CD4-positive, alpha-beta T cell (primary cell): ENCODE results near the gene SPOPL. TPM values are rescaled to one million over a fixed set of nuclear protein-coding genes. Genes with fewer than 3 reads are reported as not detected.

Source experiments
- ATAC-seq: fragments of 200-7000 bp; cut with Tn5 transposase; one replicate; pipeline ENCODE4 v1.10.0; 2022; ENCODE audit warnings: mild to moderate bottlenecking; ENCODE audit not compliant: poor library complexity
- CTCF ChIA-PET: fragments of 350-600 bp; sonication (Branson Sonifier 250); formaldehyde crosslinking; loops from one replicate; lab custom pipeline; 2021; ENCODE audit warnings: antibody characterized with exemption, inconsistent platforms; lab: Charles Lee
- POLR2A ChIA-PET: fragments of 350-600 bp; sonication (Branson Sonifier 250); formaldehyde crosslinking; loops from one replicate; lab custom pipeline; 2021; ENCODE audit warnings: antibody characterized with exemption, inconsistent platforms; lab: Charles Lee
- DNase-seq, 14 experiments: peaks; one replicate each; pipeline ENCODE4 v3.0.0-alpha.2; 2013 to 2020; ENCODE audit warnings: mixed read lengths in 2 of 14
- H3K27ac ChIP-seq, 2 donors: one replicate each; pipeline versions ENCODE4 v1.5.1 to v1.7.0; 2013; ENCODE audit warnings: low read length in 2 of 2, low read depth in 1 of 2, mild to moderate bottlenecking in 1 of 2
- H3K27me3 ChIP-seq, 2 experiments: 1 replicate in 1 of 2; 2 replicates in 1 of 2; pipeline versions ENCODE4 v1.6.1 to v1.7.0; 2013; ENCODE audit warnings: low read length in 2 of 2, control low read depth in 1 of 2, mild to moderate bottlenecking in 1 of 2, moderate library complexity in 1 of 2; ENCODE audit not compliant: insufficient read depth in 2 of 2, control insufficient read depth in 1 of 2
- H3K36me3 ChIP-seq: one replicate; pipeline ENCODE4 v1.6.1; 2013; ENCODE audit warnings: low read length, control low read depth; ENCODE audit not compliant: insufficient read depth
- H3K4me1 ChIP-seq: one replicate; pipeline ENCODE4 v1.6.1; 2013; ENCODE audit warnings: low read length, control low read depth; ENCODE audit not compliant: insufficient read depth
- H3K4me3 ChIP-seq: one replicate; pipeline ENCODE4 v1.5.1; 2013; ENCODE audit warnings: mild to moderate bottlenecking, low read length, moderate library complexity
- H3K9me3 ChIP-seq, 2 experiments: 1 replicate in 1 of 2; 2 replicates in 1 of 2; pipeline versions ENCODE4 v1.6.1 to v1.7.0; 2013; ENCODE audit warnings: low read length in 2 of 2, mild to moderate bottlenecking in 2 of 2, control low read depth in 1 of 2, moderate library complexity in 1 of 2; ENCODE audit not compliant: control insufficient read depth in 1 of 2, insufficient read depth in 1 of 2
- H3K27ac Mint-ChIP-seq: one replicate; pipeline ENCODE4 v1.8.0; 2020; ENCODE audit warnings: mixed read lengths
- H3K27me3 Mint-ChIP-seq: one replicate; pipeline ENCODE4 v1.8.0; 2021; ENCODE audit warnings: mixed read lengths
- H3K36me3 Mint-ChIP-seq: one replicate; pipeline ENCODE4 v1.8.0; 2021; ENCODE audit warnings: low read depth, mixed read lengths
- H3K4me1 Mint-ChIP-seq: one replicate; pipeline ENCODE4 v1.8.0; 2021; ENCODE audit warnings: low read depth, mixed read lengths
- H3K4me3 Mint-ChIP-seq: one replicate; pipeline ENCODE4 v1.8.0; 2020; ENCODE audit warnings: mild to moderate bottlenecking, mixed read lengths
- H3K9me3 Mint-ChIP-seq: one replicate; pipeline ENCODE4 v1.8.0; 2020; ENCODE audit warnings: mixed read lengths
- CTCF ChIP-seq: fragments of 200-600 bp; IDR thresholded peaks from one replicate; pipeline ENCODE4 v1.8.0; 2022; ENCODE audit warnings: antibody characterized with exemption, mild to moderate bottlenecking
- intact Hi-C, 2 experiments: fragments of 100-400 bp; cut with DNase I in 1 of 2; cut with micrococcal nuclease in 1 of 2; formaldehyde crosslinking; loops; one replicate each; pipeline versions ENCODE4 v1.15.1 to v1.9.0; 2023 to 2025; cut with DNase I, micrococcal nuclease
- total RNA-seq, 174 experiments: library from RNA in 2 of 174; stranded (reverse) in 2 of 174; gene quantifications; one replicate each; pipeline ENCODE4 v1.2.3 and lab custom pipeline; 2021 to 2026

SPOPL gene
- total RNA-seq, 2 experiments from 2014 or later, result 12.0 to 13.2 TPM

GRCh38 chr2:138607746-138608145 is 106.2 kb downstream of the SPOPL start:
- H3K9me3 Mint-ChIP-seq, result no peaks in the 10 kb centered on the region
- DNase-seq (no peak), ATAC-seq (no peak)
- no peak overlapping the region for H3K4me3 Mint-ChIP-seq
- H3K27ac ChIP-seq, result no peak overlapping the region
- intact Hi-C loops, result no loop called here
- H3K4me3 ChIP-seq, result no peak overlapping the region
- no peaks in the 10 kb centered on the region for H3K4me1 ChIP-seq
- no peaks in the 10 kb centered on the region for H3K36me3 ChIP-seq
- H3K27me3 Mint-ChIP-seq, result no peaks in the 10 kb centered on the region
- no peak overlapping the region for H3K27ac Mint-ChIP-seq
- H3K9me3 ChIP-seq, result no peaks in the 10 kb centered on the region
- H3K36me3 Mint-ChIP-seq, result no peaks in the 10 kb centered on the region
- ChIA-PET CTCF (no interaction called here), POLR2A (interaction anchor here (0.8 kb wide), 1 partner anchor 9 kb away, joined by 3 read pairs; no protein-coding TSS in a partner anchor)
- no peak for TF ChIP-seq CTCF
- no peaks in the 10 kb centered on the region for H3K4me1 Mint-ChIP-seq
- H3K27me3 ChIP-seq, result no peaks in the 10 kb centered on the region

- intact Hi-C loops, result no loop called here
- Histone ChIP-seq H3K4me1 (no peaks in the 10 kb centered on the region), H3K4me3 (no peak overlapping the region), H3K9me3 (no peaks in the 10 kb centered on the region), H3K36me3 (no peaks in the 10 kb centered on the region), H3K27me3 (no peaks in the 10 kb centered on the region), H3K27ac (no peak overlapping the region)
- no peaks in the 10 kb centered on the region for H3K36me3 Mint-ChIP-seq
- no peaks in the 10 kb centered on the region for H3K27me3 Mint-ChIP-seq
- ATAC-seq (no peak), DNase-seq (no peak)
- H3K9me3 Mint-ChIP-seq, result no peaks in the 10 kb centered on the region
- H3K4me3 Mint-ChIP-seq, result no peak overlapping the region
- TF ChIP-seq CTCF, result no peak
- no peak overlapping the region for H3K27ac Mint-ChIP-seq
- ChIA-PET POLR2A (no interaction called here), CTCF (no interaction called here)
- H3K4me1 Mint-ChIP-seq, result no peaks in the 10 kb centered on the region
These were observed 107.9 kb downstream of the SPOPL start for GRCh38 chr2:138609446-138609845.

- H3K9me3 Mint-ChIP-seq, result no peaks in the 10 kb centered on the region
- H3K4me3 Mint-ChIP-seq, result no peak overlapping the region
- no peak overlapping the region for H3K27ac ChIP-seq
- no peak for DNase-seq
- no peaks in the 10 kb centered on the region for H3K4me1 ChIP-seq
- H3K36me3 ChIP-seq, result no peaks in the 10 kb centered on the region
- no peak overlapping the region for H3K27ac Mint-ChIP-seq
- intact Hi-C loops, result no loop called here
- H3K9me3 ChIP-seq, result no peaks in the 10 kb centered on the region
- ATAC-seq, result no peak
- H3K36me3 Mint-ChIP-seq, result no peaks in the 10 kb centered on the region
- H3K27me3 Mint-ChIP-seq, result peaks cover 8% of the 10 kb centered on the region
- no peak for TF ChIP-seq CTCF
- no peaks in the 10 kb centered on the region for H3K27me3 ChIP-seq
- ChIA-PET CTCF (no interaction called here), POLR2A (no interaction called here)
- no peak overlapping the region for H3K4me3 ChIP-seq
- H3K4me1 Mint-ChIP-seq, result no peaks in the 10 kb centered on the region
These were observed 108.8 kb downstream of the SPOPL start for GRCh38 chr2:138610201-138610953.
